ENCODE measurements around the gene KIRREL1.

The KIRREL1 gene

GRCh38 chr1:157993147-157993917 is at the start of gene KIRREL1:
Gene KIRREL1 (plus strand): TSS chr1:157993645. CDS start chr1:157993677, 32 bp downstream.
- no peak for DNase-seq

- DNase-seq, result no peak
Measured at GRCh38 chr1:157944663-157945280, 48.7 kb upstream of the KIRREL1 start.

- DNase-seq, result no peak
Measured at GRCh38 chr1:157948312-157949073, 45.0 kb upstream of the KIRREL1 start.

GRCh38 chr1:157949074-157949354 is 44.4 kb upstream of the KIRREL1 start:
- DNase-seq, result no peak

- DNase-seq, result no peak
Measured at GRCh38 chr1:157951230-157951629, 42.2 kb upstream of the KIRREL1 start.

- DNase-seq, result no peak
Measured at GRCh38 chr1:157952601-157953000, 40.8 kb upstream of the KIRREL1 start.

- no peak for DNase-seq
Measured at GRCh38 chr1:157955221-157955620, 38.2 kb upstream of the KIRREL1 start.

- DNase-seq, result no peak
Measured at GRCh38 chr1:157955857-157956256, 37.6 kb upstream of the KIRREL1 start.

- DNase-seq, result no peak
Measured at GRCh38 chr1:157956732-157957131, 36.7 kb upstream of the KIRREL1 start.

GRCh38 chr1:157958263-157958662 is 35.2 kb upstream of the KIRREL1 start:
- DNase-seq, result no peak

GRCh38 chr1:157959750-157960149 is 33.7 kb upstream of the KIRREL1 start:
- no peak for DNase-seq

GRCh38 chr1:157960773-157961172 is 32.7 kb upstream of the KIRREL1 start:
- no peak for DNase-seq

GRCh38 chr1:157961805-157962762 is 31.4 kb upstream of the KIRREL1 start:
- DNase-seq, result no peak

- peak; percentile 1 for DNase-seq
Measured at GRCh38 chr1:157963713-157964112, 29.7 kb upstream of the KIRREL1 start.

GRCh38 chr1:157965584-157965983 is 27.9 kb upstream of the KIRREL1 start:
- DNase-seq, result no peak

- no peak for DNase-seq
Measured at GRCh38 chr1:157966031-157966537, 27.4 kb upstream of the KIRREL1 start.

- DNase-seq, result no peak
Measured at GRCh38 chr1:157967205-157967604, 26.2 kb upstream of the KIRREL1 start.

- no peak for DNase-seq
Measured at GRCh38 chr1:157968508-157968907, 24.9 kb upstream of the KIRREL1 start.

- DNase-seq, result no peak
Measured at GRCh38 chr1:157968946-157969345, 24.5 kb upstream of the KIRREL1 start.

- no peak for DNase-seq
Measured at GRCh38 chr1:157969697-157970485, 23.6 kb upstream of the KIRREL1 start.

GRCh38 chr1:157971769-157972168 is 21.7 kb upstream of the KIRREL1 start:
- DNase-seq, result no peak

All from NCI-H748 treated with DMSO at 0.1 percent for 48 hours (cell line).